GM12872 (cell line): ENCODE results near the gene GCLC.

Source experiments
- TF ChIP-seq, protein P1 (sequence below): IDR thresholded peaks from 3 replicates; pipeline ENCODE4 v1.5.1; 2011; ENCODE audit warnings: low read depth, mild to moderate bottlenecking, low read length, moderate library complexity; ENCODE audit not compliant: insufficient read depth

GCLC gene

DNA sequence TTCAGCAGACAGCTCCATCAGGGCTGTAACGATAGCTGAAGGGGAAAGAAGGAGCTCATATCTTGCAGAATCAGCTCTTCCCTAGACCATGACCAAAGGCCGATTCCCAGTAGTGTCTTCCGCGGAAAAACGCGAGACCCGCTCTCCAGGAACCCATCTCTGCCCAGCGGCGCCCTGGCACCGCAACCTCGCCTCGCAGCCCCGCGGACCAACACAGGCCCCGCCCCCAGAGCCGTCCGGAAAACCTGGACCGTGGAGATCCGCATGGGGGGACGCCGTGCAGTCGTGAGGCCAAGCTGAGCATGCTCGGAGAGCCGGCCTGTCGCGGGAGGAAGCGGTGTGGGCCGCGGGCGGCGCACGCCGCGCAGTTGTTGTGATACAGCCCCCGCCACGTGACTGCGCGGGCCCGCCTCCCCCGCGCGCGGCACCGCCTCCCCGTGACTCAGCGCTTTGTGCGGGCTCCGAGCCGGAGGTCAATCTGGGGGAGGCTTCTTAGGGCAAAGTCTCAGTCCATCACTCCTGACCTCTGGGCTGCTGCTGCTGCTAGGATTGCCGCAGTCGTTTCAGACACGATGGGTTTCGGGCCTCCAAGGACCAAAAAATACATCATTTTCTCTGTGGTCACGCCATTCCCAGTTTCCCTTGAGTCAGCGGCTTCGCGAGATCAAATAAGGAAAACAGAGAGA lies 3.1 kb upstream of the GCLC start:
- TF ChIP-seq, protein P1, sequence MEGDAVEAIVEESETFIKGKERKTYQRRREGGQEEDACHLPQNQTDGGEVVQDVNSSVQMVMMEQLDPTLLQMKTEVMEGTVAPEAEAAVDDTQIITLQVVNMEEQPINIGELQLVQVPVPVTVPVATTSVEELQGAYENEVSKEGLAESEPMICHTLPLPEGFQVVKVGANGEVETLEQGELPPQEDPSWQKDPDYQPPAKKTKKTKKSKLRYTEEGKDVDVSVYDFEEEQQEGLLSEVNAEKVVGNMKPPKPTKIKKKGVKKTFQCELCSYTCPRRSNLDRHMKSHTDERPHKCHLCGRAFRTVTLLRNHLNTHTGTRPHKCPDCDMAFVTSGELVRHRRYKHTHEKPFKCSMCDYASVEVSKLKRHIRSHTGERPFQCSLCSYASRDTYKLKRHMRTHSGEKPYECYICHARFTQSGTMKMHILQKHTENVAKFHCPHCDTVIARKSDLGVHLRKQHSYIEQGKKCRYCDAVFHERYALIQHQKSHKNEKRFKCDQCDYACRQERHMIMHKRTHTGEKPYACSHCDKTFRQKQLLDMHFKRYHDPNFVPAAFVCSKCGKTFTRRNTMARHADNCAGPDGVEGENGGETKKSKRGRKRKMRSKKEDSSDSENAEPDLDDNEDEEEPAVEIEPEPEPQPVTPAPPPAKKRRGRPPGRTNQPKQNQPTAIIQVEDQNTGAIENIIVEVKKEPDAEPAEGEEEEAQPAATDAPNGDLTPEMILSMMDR = 0 out of 3 replicates have a peak, but pooled peaks have one; percentile 6

DNA sequence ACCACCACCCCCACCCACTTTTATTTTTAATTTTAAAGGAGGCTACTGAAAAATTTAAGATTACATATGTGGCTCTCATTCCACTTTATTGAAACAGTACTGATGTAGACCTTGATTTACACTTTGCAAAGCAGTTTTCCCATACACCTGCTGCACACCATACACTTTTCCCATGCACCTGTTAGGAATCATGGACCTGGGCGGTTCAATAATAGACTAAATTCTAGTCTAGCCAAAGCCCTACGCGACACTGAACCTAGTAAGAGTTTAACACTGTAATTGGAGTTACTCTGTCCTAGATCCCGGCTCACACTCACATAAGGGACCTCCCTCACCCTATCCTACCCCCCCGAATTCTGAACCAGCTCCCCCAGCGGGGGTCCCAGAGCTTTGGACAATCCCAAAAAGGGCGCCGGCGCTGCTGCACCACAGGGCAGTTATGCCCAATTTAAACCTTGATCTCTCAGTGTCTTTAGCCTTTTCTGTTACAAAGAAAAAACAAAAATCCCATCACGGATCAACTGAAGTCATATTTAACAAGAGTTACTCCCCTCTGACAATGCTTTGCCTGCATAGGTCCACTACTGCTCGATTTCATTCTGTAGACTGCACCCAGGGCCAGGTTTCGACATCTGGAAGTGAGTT lies 2.4 kb upstream of the GCLC start:
- TF ChIP-seq, protein P1 = no peak

- TF ChIP-seq, protein P1 = no peak
Observed at GRCh38 chr6:53546281-53546680, 1.4 kb upstream of the GCLC start.

GRCh38 chr6:53544217-53544469 lies 758 bp downstream of the GCLC start:
- TF ChIP-seq, protein P1 = no peak

DNA sequence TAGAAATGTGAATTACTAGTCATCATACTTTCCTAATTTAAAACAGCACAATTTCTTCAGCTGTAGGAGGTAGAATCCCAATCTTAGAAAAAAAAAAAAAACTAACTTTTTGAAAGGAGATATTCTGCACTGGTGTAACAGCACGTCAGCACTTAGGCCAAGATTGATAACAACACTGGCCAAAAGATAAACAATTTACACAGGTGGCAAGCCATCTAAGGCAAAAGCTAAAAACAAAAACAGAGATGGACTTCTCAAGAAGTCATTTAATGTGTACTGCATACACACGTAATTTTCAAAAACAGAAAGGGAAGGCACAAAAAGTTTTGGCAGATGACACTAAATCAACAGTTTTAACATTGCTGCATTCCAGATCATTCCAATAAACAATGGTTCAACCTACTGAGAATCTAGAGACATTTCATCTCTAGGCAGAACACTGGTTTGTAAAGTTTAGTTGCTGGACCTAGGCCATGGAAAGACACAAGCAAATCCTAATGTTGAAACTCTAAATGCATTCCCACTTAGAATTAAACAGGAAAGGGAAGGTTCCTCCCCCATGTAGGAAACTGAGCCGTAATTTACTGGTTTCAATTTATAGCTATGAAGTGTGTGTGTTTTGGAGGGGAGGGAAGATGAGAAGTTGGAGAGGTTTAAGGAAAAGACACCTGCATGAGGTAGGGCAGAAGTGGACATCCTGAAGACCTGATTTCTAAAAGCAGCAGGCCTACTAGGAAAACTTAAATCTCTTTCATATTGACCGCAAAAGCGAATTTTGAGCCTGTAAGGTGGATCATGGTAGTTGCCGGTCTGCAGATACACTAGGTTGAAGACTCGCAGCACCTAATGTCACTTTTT lies 1.3 kb downstream of the GCLC start:
- TF ChIP-seq, protein P1 = no peak

- TF ChIP-seq, protein P1 = no peak
Observed at GRCh38 chr6:53541900-53542299, 3.0 kb downstream of the GCLC start.

GRCh38 chr6:53540129-53540692 lies 4.7 kb downstream of the GCLC start:
- TF ChIP-seq, protein P1 = no peak
